GM19468 (cell line): ENCODE data around the gene TCEAL1.
"Not testable (repeated sequence)": the region's sequence is repeated elsewhere in the genome, so short reads cannot be mapped to it uniquely, and the experiment has no call there.

Source experiments
- ATAC-seq: cut with Tn5 transposase; IDR thresholded peaks from one replicate; pipeline ENCODE4 v1.9.1; 2021; ENCODE audit warnings: mild to moderate bottlenecking, moderate library complexity, moderate number of reproducible peaks; ENCODE audit not compliant: unreplicated experiment; ENCODE audit errors: extremely low read depth

The TCEAL1 gene, protein sequence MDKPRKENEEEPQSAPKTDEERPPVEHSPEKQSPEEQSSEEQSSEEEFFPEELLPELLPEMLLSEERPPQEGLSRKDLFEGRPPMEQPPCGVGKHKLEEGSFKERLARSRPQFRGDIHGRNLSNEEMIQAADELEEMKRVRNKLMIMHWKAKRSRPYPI

GRCh38 chrX:103628386-103629317, at the start of gene TCEAL1:
Gene TCEAL1, plus strand, starts transcription at chrX:103628975. Its CDS starts 942 bp downstream, at chrX:103629917.
- ATAC-seq = no peak

DNA sequence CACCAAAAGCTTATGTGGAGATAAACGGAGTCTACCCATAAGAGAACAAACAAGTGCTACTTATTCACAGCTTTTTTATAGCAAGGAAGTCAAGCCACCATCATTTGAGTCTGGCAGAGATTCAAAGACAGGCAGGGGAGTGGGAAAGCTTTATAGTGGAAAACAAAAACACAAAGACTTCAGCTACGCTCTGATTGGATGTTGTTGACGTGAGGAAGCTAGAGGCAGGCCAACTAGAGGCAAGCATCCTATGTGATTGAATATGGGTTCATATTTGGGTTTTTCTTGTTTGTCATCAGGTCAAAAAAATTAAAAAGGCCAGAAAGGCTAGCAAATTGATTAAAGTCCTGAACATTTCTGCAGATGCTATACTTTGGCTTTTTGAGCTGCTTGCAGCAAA, 44.2 kb upstream of the TCEAL1 start:
- ATAC-seq = no peak

- ATAC-seq = no peak
Observed at GRCh38 chrX:103585411-103586313, 43.1 kb upstream of the TCEAL1 start, which contains the start of gene TCEAL4. Gene TCEAL4, plus strand, starts transcription at chrX:103585515. Its CDS starts 1,161 bp downstream, at chrX:103586676.

- no peak for ATAC-seq
Observed at GRCh38 chrX:103586314-103586646, 42.5 kb upstream of the TCEAL1 start.

GRCh38 chrX:103586659-103587058, 42.1 kb upstream of the TCEAL1 start:
- ATAC-seq = no peak

DNA sequence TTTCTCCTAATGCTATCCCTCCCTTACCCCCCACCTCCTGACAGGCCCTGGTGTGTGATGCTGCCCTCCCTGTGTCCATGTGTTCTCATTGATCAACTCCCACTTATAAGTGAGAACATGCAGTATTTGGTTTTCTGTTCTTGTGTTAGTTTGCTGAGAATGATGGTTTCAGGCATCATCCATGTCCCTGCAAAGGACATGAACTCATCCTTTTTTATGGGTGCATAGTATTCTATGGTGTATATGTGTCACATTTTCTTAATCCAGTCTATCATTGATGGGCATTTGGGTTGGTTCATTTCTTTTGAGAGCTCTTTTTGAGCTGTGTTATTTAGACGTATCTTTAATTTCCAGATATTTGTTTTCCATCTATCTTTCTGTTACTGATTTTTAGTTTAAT, 36.5 kb upstream of the TCEAL1 start:
- ATAC-seq = not testable (repeated sequence)

DNA sequence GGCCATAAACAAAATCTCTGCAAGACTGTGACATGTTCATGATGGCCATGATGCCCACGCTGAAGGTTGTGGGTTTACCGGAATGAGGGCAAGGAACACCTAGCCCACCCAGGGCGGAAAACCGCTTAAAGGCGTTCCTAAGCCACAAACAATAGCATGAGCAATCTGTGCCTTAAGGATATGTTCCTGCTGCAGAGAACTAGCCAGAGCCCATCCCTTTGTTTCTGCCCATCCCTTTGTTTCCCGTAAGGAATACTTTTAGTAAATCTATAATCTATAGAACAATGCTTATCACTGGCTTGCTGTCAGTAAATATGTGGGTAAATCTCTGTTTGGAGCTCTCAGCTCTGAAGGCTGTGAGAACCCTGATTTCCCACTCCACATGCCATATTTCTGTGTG, 33.6 kb upstream of the TCEAL1 start:
- ATAC-seq = not testable (repeated sequence)

GRCh38 chrX:103607364-103608305, 21.1 kb upstream of the TCEAL1 start, which contains the start of gene TCEAL3:
Gene TCEAL3, plus strand, starts transcription at chrX:103607963. Its CDS starts 1,102 bp downstream, at chrX:103609065.
- peak; percentile 41 for ATAC-seq

GRCh38 chrX:103608306-103608963, 20.3 kb upstream of the TCEAL1 start:
- ATAC-seq = peak; percentile 9

DNA sequence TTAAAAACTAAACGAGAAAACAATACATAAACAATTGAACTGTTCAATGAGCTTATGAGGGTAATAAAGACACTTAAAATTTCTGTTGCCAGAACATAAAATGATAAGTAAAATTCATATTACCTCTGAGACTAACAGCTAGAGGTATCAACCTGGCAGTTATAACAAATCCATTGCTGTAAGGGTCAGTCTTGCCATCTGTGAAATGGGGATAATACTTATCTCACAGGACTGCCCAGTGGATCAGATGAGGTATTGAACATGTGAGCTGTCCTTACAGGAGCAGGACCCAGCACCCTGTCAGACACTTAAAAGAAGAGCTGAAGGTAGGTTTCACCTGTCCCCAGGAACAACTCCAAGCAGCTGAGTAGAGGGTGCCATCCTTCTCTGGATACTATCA, 18.5 kb upstream of the TCEAL1 start:
- ATAC-seq = no peak

DNA sequence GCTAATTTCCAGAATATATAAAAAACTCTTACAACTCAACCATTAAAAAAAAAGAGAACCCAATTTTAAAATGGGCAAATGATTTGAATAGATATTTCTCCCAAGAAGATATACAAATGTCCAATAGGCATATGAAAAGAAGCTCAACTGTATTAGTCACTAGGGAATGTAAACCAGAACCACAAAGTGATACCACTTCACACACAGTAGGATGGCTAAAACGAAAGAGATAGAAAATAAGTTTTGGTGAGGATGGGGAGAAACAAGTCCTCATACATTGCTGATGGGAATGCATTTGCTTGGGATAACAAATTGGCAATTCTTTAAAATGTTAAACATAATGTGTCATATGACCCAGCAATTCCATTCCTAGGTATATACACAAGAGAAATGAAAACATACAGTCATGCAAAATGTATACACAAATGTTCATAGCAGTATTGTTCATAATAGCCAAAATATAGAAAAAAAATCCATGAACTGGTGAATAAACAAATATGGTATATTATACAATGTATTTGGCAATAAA, 15.3 kb upstream of the TCEAL1 start:
- no peak for ATAC-seq

- no peak for ATAC-seq
Observed at GRCh38 chrX:103614999-103615398, 13.8 kb upstream of the TCEAL1 start.

GRCh38 chrX:103615781-103616371, 12.9 kb upstream of the TCEAL1 start:
- no peak for ATAC-seq

DNA sequence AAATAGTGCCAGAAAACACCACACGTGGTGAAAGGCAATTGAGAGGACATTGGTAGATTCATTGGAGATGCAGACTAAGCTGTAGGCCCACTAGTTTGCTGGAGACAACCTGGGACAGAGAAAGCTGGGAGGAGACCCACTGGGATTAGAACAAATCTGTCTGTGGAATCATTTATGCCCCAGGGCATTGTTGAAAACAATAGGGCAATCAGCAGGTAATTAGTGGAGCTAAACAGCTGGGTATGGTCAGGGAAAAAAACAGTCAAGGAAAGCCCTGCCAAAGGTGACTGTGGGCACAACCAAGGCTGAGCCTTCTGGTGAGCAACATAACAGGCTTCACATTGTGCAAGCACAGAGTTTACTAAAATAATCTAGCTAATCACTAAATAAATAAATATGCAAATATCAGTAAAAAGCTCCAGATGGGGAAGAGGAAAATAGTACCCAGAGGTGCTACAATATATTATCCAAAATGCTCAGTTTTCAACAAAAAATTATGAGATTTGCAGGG, 12.0 kb upstream of the TCEAL1 start:
- no peak for ATAC-seq

GRCh38 chrX:103624111-103624510, 4.7 kb upstream of the TCEAL1 start:
- ATAC-seq = no peak

GRCh38 chrX:103626855-103627254, 1.9 kb upstream of the TCEAL1 start:
- ATAC-seq = no peak

DNA sequence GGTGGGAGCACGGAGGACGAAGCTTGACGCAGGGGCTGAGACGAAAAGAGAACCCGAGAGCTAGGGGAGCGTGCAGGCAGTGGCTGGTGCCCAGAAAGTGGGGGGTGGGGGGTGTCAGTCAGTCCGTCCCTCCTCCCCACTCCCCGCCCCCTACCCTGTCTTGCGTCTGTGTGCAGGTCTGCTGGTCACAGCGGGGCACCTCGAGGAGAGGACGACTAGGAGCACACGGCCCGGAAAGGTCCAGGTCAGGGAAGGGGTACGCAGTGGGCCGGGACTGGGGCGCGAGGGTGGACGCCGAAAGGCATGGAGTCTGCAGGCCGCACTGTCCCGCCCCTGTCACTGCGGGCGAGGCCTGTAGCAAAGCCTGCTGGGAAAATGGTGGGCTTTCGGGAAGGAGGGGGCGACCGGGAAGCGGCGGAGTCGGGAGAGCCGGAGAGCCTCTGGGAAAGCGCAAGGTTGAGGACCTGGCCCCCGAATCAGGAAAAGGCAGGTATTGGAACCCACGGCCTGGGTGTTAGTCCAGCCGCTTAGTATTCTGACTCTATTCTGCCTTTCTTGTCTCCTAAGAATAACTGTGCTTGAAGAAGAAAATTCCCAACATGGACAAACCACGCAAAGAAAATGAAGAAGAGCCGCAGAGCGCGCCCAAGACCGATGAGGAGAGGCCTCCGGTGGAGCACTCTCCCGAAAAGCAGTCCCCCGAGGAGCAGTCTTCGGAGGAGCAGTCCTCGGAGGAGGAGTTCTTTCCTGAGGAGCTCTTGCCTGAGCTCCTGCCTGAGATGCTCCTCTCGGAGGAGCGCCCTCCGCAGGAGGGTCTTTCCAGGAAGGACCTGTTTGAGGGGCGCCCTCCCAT, 769 bp downstream of the TCEAL1 start:
- ATAC-seq = no peak
